ENCODE measurements around the gene COX19. TPM values are rescaled to one million over a fixed set of nuclear protein-coding genes. Genes with fewer than 3 reads are reported as not detected.

The COX19 gene
- total RNA-seq, 1 donor from 2014 or later, result 22.0 TPM

DNA sequence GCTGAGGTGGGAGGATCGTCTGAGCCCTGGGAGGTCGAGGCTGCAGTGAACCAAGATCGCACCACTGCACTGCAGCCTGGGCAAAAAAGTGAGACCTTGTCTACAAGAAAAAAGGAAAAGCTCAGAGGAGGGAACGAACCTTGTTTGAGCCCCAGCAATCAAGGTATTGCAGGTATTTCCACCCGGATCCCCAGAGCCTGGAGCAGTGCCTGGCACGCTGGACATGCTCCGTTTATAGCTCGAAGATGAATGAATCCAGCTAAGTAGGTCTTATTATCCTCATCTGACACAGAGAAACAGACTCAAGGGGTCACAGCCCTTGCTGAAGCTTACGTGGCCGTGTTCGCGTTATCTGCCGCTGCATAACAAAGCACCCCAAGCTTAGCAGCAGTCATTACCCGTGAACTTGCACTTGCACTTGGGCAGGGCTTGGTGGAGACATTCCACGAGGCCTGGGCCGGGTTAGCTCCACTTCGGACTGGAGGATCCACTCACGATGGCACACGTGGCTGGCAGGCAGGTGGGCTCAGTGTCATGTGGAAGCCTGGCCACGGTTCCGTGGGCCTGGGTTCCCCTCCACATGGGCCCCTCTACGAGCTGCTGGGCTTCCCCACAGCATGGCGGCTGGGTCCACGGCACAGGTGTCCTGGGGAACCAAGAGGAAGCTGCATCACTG, 3.2 kb upstream of the COX19 start:
- Mint-ChIP-seq H3K4me3 (no peak overlapping the region), H3K27ac (no peak overlapping the region), H3K4me1 (peaks cover 13% of the 10 kb centered on the region), H3K27me3 (ENCODE audit: low read depth) (no peaks in the 10 kb centered on the region), H3K36me3 (no peaks in the 10 kb centered on the region), H3K9me3 (no peaks in the 10 kb centered on the region)
- no peak for TF ChIP-seq CTCF (IDR thresholded peaks at IDR 0.05; ENCODE audit: unreplicated experiment)
- DNase-seq (ENCODE audit: low spot score in 2 of 2, unreplicated experiment in 2 of 2), result no peak

DNA sequence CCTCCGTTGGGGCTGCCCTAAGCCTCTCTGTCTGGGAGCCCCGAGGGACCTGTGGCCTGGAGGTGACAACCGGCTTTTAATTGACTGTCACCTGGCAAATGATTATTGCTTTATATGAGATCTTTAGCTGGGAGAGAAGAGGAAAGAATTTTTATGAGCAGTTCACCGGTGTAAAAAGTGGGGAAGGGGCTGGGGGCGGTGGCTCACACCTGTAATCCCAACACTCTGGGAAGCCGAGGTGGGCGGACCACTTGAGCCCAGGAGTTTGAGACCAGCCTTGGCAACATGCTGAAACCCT, 2.6 kb upstream of the COX19 start:
- Mint-ChIP-seq H3K36me3 (no peaks in the 10 kb centered on the region), H3K27ac (no peak overlapping the region), H3K9me3 (no peaks in the 10 kb centered on the region), H3K4me3 (no peak overlapping the region), H3K4me1 (peaks cover 17% of the 10 kb centered on the region), H3K27me3 (ENCODE audit: low read depth) (no peaks in the 10 kb centered on the region)
- TF ChIP-seq CTCF (IDR thresholded peaks at IDR 0.05; ENCODE audit: unreplicated experiment), result no peak
- DNase-seq (ENCODE audit: low spot score in 2 of 2, unreplicated experiment in 2 of 2), result no peak

DNA sequence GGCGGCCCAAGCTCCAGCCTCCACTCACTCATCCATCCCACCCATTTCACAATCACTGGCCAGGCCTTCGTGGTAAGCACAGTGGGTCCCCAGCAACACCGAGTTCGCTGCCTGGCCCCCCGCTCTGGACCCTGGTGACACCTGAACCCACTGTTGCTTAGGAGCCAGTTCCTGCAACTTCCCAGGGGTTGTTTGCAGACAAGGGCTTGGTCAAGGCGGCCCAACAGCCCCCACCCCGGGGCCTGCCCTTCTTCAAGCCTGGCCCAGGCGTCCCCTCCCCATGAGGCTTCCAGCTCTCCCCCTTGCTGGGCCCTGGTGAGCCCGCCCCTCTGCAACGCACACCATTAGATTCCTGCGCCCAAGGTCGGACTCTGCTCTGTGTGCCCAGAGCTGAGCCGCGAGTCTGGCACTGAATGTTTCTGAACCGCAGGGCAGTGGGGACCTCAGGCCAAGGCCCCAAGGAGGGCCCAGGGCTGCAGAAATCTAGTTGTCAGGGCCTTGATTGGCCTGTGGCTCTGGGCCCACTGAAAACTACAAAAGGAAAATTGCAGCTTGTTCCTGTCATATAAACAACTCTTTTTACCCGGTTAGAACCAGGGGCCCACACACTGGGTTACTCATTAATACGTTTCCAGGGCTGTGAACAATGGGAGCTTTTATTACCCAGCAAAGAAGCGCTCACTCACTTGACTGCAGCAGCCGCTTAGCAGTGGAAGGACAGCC, 2.1 kb upstream of the COX19 start:
- no peaks in the 10 kb centered on the region for H3K9me3 Mint-ChIP-seq
- H3K4me1 Mint-ChIP-seq, result peaks cover 14% of the 10 kb centered on the region
- H3K27ac Mint-ChIP-seq, result peak overlapping the region; percentile 12
- peaks cover 3% of the 10 kb centered on the region for H3K36me3 Mint-ChIP-seq
- no peak for TF ChIP-seq CTCF (IDR thresholded peaks at IDR 0.05; ENCODE audit: unreplicated experiment)
- H3K27me3 Mint-ChIP-seq (ENCODE audit: low read depth), result no peaks in the 10 kb centered on the region
- H3K4me3 Mint-ChIP-seq, result no peak overlapping the region
- DNase-seq (ENCODE audit: low spot score in 2 of 2, unreplicated experiment in 2 of 2), result no peak

DNA sequence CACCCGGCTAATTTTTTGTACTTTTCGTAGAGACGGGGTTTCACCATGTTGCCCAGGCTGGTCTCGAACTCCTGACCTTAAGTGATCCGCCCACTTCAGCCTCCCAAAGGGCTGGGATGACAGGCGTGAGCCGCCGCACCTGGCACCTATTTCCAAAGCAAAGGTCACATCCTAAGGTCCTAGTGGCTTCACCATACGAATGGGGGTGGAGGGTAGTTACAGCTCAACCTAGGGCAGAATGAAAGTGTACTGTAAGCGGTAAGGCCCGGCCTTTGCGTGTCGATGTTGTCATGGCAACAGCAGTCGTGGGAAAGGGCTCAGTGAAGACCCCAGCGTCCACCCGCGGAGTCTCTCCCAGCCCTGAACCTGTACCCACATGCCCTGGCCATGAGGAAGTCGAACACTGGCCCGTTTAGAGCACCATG, 1.6 kb upstream of the COX19 start:
- H3K36me3 Mint-ChIP-seq, result peaks cover 9% of the 10 kb centered on the region
- H3K4me3 Mint-ChIP-seq, result peak overlapping the region; percentile 87
- no peak overlapping the region for H3K27ac Mint-ChIP-seq
- H3K9me3 Mint-ChIP-seq, result no peaks in the 10 kb centered on the region
- TF ChIP-seq CTCF (IDR thresholded peaks at IDR 0.05; ENCODE audit: unreplicated experiment), result no peak
- no peaks in the 10 kb centered on the region for H3K27me3 Mint-ChIP-seq (ENCODE audit: low read depth)
- peaks cover 12% of the 10 kb centered on the region for H3K4me1 Mint-ChIP-seq
- no peak for DNase-seq (ENCODE audit: low spot score in 2 of 2, unreplicated experiment in 2 of 2)

DNA sequence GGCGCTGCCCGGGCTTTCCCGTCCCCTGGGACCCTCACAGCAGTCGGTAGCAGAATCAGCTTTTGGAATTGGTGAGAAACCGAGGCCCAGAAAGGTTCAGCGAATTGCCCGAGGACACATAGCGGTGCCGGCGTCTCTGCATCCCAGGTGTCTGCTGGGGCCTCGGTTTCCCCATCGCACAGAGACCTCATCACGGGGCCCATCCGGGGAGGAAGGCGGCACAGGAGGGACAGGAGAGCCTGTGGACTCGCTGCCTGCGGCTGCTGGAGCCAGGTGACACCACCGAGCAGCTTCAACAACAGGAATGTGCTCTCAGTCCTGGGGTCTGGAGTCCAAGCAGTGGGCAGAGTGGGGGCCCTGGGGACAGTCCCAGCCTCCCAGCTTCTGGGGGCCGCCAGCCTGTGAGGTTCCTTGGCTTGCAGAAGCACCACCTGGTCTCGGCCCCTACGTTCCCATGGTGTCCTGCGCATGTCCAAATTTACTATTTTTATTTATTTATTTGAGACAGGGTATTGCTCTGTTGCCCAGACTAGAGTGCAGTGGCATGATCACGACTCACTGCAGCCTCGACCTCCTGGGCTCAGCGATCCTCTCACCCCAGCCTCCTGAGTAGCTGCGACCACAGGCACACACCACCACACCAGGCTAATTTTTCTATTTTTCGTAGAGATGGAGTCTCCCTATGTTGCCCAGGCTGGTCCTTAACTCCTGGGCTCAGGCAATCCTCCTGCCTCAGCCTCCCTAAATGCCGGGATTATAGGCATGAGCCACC, 539 bp upstream of the COX19 start:
- TF ChIP-seq CTCF (IDR thresholded peaks at IDR 0.05; ENCODE audit: unreplicated experiment), result no peak
- H3K4me1 Mint-ChIP-seq, result peaks cover 12% of the 10 kb centered on the region
- H3K27me3 Mint-ChIP-seq (ENCODE audit: low read depth), result no peaks in the 10 kb centered on the region
- H3K9me3 Mint-ChIP-seq, result no peaks in the 10 kb centered on the region
- H3K27ac Mint-ChIP-seq, result no peak overlapping the region
- peak overlapping the region; percentile 87 for H3K4me3 Mint-ChIP-seq
- peaks cover 14% of the 10 kb centered on the region for H3K36me3 Mint-ChIP-seq
- no peak for DNase-seq (ENCODE audit: low spot score in 2 of 2, unreplicated experiment in 2 of 2)

Measured in mesothelial cell of epicardium (in vitro differentiated cells).